ENCODE results near the gene TPX2.
"Not testable (repeated sequence)": the region's sequence is repeated elsewhere in the genome, so short reads cannot be mapped to it uniquely, and the experiment has no call there.

TPX2 gene

DNA sequence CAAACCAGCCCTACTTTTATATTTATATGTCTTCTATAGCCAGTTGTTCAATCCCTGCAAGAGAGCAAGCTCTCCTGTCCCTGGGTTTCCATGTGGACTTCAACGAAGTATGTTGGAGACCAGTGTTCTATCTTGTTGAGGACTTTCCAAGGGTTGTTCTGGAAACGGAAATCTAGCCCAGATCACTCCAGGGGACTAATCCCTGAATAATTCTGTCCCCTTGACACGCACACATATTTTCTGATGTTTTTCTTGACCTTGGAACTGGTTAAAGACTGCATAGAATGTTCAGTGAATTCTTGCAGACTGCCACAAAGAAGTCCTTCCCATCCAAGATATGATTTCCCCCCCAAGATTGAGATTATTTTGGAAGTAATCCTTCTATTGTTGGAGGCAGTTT is 70.6 kb downstream of the TPX2 start:
- H3K27ac ChIP-seq (ENCODE audit: low read depth, low read length, severe bottlenecking): no peak overlapping the region
- WGBS, 2 experiments (ENCODE audit: insufficient coverage in 2 of 2): 82% methylated on average over 3 of the region's 3 CpGs; no CpG with 5 or more reads in 1 of the 2 experiments
- H3K36me3 ChIP-seq (ENCODE audit: control insufficient read depth, insufficient read depth, low read length): peaks cover 18% of the 10 kb centered on the region
- H3K4me1 ChIP-seq (ENCODE audit: control insufficient read depth, insufficient read depth, low read length, poor library complexity, severe bottlenecking): peaks cover 25% of the 10 kb centered on the region
- H3K4me3 ChIP-seq (ENCODE audit: extremely low read depth, insufficient read depth, low read length, poor library complexity, severe bottlenecking): no peak overlapping the region
- H3K9me3 ChIP-seq (ENCODE audit: control insufficient read depth, low read length): no peaks in the 10 kb centered on the region

DNA sequence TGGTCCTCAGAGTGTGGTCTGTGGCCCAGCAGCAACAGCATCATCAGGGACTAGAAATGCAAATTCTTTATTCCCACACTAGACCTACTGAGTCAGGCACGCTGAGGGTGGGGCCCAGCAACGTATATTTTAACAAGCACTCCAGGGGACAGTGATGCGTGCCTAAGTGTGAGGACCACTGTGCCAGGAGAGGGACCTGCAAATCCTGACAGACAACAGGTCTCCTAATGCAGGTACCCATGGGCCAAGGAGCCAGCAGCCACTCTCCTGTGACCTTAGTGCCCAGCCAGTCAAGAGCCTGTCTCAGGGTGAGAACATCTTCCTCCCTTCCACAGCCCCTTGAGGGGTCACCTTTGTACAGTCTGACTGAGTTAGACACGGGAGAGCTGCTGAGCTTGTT is 72.1 kb downstream of the TPX2 start:
- WGBS, 2 experiments (ENCODE audit: insufficient coverage in 2 of 2): 90 to 94% methylated on average over 3 of the region's 4 CpGs
- Histone ChIP-seq H3K9me3 (ENCODE audit: control insufficient read depth, low read length) (no peaks in the 10 kb centered on the region), H3K4me1 (ENCODE audit: control insufficient read depth, insufficient read depth, low read length, poor library complexity, severe bottlenecking) (peaks cover 33% of the 10 kb centered on the region), H3K27ac (ENCODE audit: low read depth, low read length, severe bottlenecking) (no peak overlapping the region), H3K4me3 (ENCODE audit: extremely low read depth, insufficient read depth, low read length, poor library complexity, severe bottlenecking) (no peak overlapping the region), H3K36me3 (ENCODE audit: control insufficient read depth, insufficient read depth, low read length) (peaks cover 16% of the 10 kb centered on the region)

DNA sequence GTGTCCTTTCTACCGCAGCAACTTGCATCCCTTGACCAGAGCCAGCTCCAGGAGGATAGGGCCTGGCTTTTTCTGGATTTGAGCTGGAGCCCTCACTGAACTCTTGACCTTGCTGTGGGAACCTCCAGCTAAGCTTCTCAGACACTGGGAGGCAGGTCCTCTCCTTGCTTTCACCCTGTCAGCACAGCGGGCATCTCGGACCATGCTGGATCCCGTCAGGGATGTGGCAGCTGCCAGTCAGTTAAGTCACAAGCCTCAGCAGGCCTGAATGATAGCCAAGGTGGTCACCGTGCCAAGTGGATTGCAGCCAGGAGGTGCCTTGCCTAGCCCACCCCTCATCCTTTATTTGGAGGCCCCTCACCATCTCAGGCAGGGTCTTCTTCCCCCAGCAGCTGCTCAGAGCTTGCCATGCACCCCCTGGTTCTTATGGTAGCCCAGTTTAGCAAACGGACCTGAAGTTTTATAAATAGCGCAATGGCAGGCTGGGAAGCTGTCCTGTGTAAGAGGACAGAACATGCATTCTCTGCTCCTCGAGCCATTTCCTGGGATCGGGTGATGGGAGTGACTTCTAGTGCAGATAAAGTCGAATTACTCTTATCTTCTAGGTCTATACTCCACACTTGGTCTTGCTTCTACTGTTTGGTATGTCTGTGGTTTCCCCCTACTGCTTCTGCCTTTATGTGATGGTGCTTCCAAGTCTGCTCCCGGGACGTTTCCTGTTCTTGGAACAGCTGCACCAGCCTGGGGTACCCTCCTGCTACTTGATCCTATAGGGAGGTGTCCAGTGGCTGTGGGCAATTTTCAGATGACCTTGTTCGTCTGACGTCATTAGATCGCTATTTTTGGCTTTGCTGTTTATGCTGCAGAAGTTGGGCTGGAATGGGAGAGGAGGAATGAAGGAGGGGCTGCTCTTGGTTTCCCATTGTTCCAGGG is 73.0 kb downstream of the TPX2 start:
- Histone ChIP-seq H3K27ac (ENCODE audit: low read depth, low read length, severe bottlenecking) (peak overlapping the region; percentile 59), H3K36me3 (ENCODE audit: control insufficient read depth, insufficient read depth, low read length) (peaks cover 7% of the 10 kb centered on the region)
- 90 to 94% methylated on average over 10 to 11 of the region's 15 CpGs for WGBS, 2 experiments (ENCODE audit: insufficient coverage in 2 of 2)

DNA sequence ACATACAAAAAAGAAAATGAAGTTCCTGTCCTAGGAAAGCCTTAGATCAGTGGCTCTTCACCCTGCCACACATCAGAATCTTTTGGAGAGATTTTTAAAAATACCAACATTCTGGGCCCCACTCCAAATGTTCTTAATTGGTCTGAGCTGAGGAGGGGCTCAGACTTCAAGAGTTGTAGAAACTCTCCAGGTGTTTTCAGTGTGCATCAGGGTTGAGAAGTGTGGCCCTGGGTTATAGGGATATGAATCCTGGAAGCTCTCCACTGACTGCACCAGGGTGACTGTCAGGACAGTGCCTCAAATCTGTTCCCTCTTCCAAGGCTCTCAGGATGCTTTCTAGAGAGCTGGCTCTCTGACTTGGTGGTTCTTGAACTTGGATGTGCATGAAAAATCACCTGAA is 74.5 kb downstream of the TPX2 start:
- Histone ChIP-seq H3K4me1 (ENCODE audit: control insufficient read depth, insufficient read depth, low read length, poor library complexity, severe bottlenecking) (peaks cover 33% of the 10 kb centered on the region), H3K36me3 (ENCODE audit: control insufficient read depth, insufficient read depth, low read length) (no peaks in the 10 kb centered on the region), H3K9me3 (ENCODE audit: control insufficient read depth, low read length) (no peaks in the 10 kb centered on the region), H3K27ac (ENCODE audit: low read depth, low read length, severe bottlenecking) (no peak overlapping the region), H3K4me3 (ENCODE audit: extremely low read depth, insufficient read depth, low read length, poor library complexity, severe bottlenecking) (no peak overlapping the region)

More for the DNA sequence above, 73.0 kb downstream of the TPX2 start:
- Histone ChIP-seq H3K9me3 (ENCODE audit: control insufficient read depth, low read length) (no peaks in the 10 kb centered on the region), H3K4me1 (ENCODE audit: control insufficient read depth, insufficient read depth, low read length, poor library complexity, severe bottlenecking) (peaks cover 33% of the 10 kb centered on the region), H3K4me3 (ENCODE audit: extremely low read depth, insufficient read depth, low read length, poor library complexity, severe bottlenecking) (no peak overlapping the region)

DNA sequence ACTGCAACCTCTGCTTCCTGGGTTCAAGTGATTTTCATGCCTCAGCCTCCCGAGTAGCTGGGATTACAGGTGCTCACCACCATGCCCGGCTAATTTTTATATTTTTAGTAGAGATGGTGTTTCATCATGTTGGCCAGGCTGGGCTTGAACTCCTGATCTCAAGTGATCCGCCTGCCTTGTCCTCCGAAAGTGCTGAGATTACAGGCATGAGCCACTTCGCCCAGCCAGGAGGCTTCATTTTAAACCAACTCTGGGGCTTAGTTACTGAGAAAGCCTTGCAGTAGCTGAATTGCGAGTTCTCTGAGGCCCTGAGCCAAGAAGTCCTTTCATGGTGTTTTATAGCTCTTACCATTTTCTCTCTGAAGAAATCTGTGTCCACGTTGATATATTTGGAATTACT is 75.1 kb downstream of the TPX2 start:
- H3K27ac ChIP-seq (ENCODE audit: low read depth, low read length, severe bottlenecking); H3K9me3 ChIP-seq (ENCODE audit: control insufficient read depth, low read length); H3K4me3 ChIP-seq (ENCODE audit: extremely low read depth, insufficient read depth, low read length, poor library complexity, severe bottlenecking); H3K36me3 ChIP-seq (ENCODE audit: control insufficient read depth, insufficient read depth, low read length): not testable (repeated sequence)
- peaks cover 33% of the 10 kb centered on the region for H3K4me1 ChIP-seq (ENCODE audit: control insufficient read depth, insufficient read depth, low read length, poor library complexity, severe bottlenecking)
- WGBS, 2 experiments (ENCODE audit: insufficient coverage in 2 of 2): 92 to 97% methylated on average over 4 to 5 of the region's 7 CpGs

DNA sequence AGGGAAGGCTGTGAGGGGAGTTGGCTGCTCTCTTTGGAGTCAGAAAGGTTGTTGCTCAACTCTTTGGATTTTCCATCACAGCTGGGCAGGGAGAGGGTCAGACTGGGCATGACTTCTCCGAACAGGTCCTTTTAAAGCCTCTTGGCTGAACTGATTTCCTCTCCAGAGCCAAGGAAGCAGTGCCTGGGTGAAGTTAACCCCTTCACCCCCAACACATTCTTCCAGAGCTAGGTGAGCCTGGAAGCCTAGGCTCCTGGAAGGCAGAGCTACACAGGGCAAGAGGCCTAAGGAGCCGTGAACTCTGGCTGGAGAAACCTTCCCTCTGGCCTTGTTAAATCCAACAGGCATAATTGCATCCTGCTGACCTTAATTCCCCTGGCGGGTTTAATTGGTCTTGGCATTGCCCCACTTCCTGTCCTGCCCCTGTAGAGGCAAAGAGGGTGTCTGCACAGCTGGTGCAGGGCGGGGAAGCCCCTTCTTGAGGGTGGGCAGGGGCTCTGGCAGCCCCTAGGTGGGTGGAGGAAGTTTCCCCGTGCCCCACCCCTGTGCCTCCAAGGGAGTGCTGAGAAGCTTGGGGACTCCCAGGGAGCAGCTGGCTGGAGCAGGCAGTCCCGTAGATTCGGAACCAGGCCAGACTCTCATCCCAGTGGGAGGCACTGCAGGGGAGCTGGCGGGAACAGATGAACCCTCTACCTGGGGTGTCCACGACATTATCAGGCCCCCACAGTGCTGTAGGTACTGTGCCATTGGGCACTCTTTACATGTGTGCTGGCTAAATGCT is 76.5 kb downstream of the TPX2 start:
- H3K4me3 ChIP-seq (ENCODE audit: extremely low read depth, insufficient read depth, low read length, poor library complexity, severe bottlenecking): no peak overlapping the region
- WGBS, 2 experiments (ENCODE audit: insufficient coverage in 2 of 2): 81 to 88% methylated on average over 7 of the region's 9 CpGs
- peaks cover 27% of the 10 kb centered on the region for H3K4me1 ChIP-seq (ENCODE audit: control insufficient read depth, insufficient read depth, low read length, poor library complexity, severe bottlenecking)
- no peaks in the 10 kb centered on the region for H3K9me3 ChIP-seq (ENCODE audit: control insufficient read depth, low read length)
- no peaks in the 10 kb centered on the region for H3K36me3 ChIP-seq (ENCODE audit: control insufficient read depth, insufficient read depth, low read length)
- no peak overlapping the region for H3K27ac ChIP-seq (ENCODE audit: low read depth, low read length, severe bottlenecking)

DNA sequence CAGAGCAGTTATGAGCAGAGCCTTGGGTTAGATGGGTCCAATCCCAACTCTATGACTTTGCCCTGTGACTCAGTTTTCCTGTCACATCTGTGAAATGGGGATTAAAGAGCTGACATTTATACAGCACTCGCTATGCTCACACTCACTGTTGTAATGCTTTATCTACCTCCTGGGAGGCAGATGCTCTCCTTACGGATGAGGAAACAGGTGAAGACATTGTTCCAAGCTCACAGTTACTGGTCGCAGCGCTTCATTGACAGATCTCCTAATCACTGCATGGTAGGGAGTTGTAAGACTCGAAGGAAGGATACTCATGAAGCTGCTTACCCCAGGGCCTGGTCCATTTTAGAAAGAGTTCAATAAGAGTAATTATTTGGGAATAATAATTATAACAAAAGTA is 77.1 kb downstream of the TPX2 start:
- H3K36me3 ChIP-seq (ENCODE audit: control insufficient read depth, insufficient read depth, low read length): no peaks in the 10 kb centered on the region
- H3K4me1 ChIP-seq (ENCODE audit: control insufficient read depth, insufficient read depth, low read length, poor library complexity, severe bottlenecking): peaks cover 27% of the 10 kb centered on the region
- WGBS, 2 experiments (ENCODE audit: insufficient coverage in 2 of 2): 84 to 90% methylated on average over 2 to 4 of the region's 5 CpGs
- H3K9me3 ChIP-seq (ENCODE audit: control insufficient read depth, low read length): no peaks in the 10 kb centered on the region
- H3K27ac ChIP-seq (ENCODE audit: low read depth, low read length, severe bottlenecking): no peak overlapping the region
- no peak overlapping the region for H3K4me3 ChIP-seq (ENCODE audit: extremely low read depth, insufficient read depth, low read length, poor library complexity, severe bottlenecking)

DNA sequence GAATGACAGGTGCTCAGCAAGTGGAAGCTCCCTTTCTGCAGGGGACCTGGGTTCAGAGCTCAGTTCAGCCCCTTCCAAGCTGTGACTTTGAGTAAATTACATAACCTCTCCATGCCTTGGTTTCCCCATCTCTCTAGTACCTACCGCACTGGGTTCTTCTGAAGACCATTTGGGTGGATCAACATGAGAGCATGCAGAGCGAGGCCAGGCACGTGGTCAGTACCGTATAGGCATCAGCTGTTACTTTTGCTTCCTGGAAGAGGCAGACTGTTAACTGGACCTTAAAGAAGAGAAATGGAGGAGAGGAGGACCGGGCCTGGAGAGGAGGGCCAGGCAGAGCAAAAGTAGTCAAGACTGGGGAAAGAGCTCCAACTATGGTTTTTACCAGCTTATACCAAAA is 78.4 kb downstream of the TPX2 start:
- 93 to 100% methylated on average over 1 to 4 of the region's 5 CpGs for WGBS, 2 experiments (ENCODE audit: insufficient coverage in 2 of 2)
- H3K4me3 ChIP-seq (ENCODE audit: extremely low read depth, insufficient read depth, low read length, poor library complexity, severe bottlenecking): no peak overlapping the region

DNA sequence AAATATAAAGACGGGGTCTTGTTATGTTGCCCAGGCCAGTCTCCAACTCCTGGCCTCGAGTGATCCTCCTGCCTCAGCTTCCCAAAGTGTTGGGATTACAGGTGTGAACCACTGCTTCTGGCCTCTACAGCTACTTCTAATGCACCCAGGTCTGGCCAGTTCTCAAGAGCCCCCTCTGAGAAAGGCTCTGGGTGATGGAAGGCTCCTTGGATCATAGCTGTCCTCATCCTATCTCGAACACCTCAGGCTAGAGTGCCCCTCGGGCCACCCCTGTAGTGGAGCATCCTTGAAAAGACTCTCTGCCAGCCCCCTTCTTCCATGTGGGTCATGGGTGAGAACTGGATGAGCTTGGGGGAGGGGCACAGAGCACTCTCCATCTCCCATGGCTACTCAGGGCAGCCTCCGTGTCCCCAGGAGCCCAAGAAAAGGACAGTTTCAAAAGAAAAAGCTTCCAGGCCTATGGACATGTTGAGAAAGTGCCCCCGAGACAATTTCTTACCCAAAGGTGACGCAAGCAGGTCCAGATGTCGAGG is 79.4 kb downstream of the TPX2 start:
- H3K9me3 ChIP-seq (ENCODE audit: control insufficient read depth, low read length): no peaks in the 10 kb centered on the region
- 93 to 95% methylated on average over 7 of the region's 8 CpGs for WGBS, 2 experiments (ENCODE audit: insufficient coverage in 2 of 2)
- H3K36me3 ChIP-seq (ENCODE audit: control insufficient read depth, insufficient read depth, low read length): no peaks in the 10 kb centered on the region
- peaks cover 13% of the 10 kb centered on the region for H3K4me1 ChIP-seq (ENCODE audit: control insufficient read depth, insufficient read depth, low read length, poor library complexity, severe bottlenecking)
- H3K4me3 ChIP-seq (ENCODE audit: extremely low read depth, insufficient read depth, low read length, poor library complexity, severe bottlenecking): no peak overlapping the region
- no peak overlapping the region for H3K27ac ChIP-seq (ENCODE audit: low read depth, low read length, severe bottlenecking)

More for the DNA sequence above, 78.4 kb downstream of the TPX2 start:
- no peak overlapping the region for H3K27ac ChIP-seq (ENCODE audit: low read depth, low read length, severe bottlenecking)
- H3K36me3 ChIP-seq (ENCODE audit: control insufficient read depth, insufficient read depth, low read length): no peaks in the 10 kb centered on the region
- peaks cover 14% of the 10 kb centered on the region for H3K4me1 ChIP-seq (ENCODE audit: control insufficient read depth, insufficient read depth, low read length, poor library complexity, severe bottlenecking)
- no peaks in the 10 kb centered on the region for H3K9me3 ChIP-seq (ENCODE audit: control insufficient read depth, low read length)

DNA sequence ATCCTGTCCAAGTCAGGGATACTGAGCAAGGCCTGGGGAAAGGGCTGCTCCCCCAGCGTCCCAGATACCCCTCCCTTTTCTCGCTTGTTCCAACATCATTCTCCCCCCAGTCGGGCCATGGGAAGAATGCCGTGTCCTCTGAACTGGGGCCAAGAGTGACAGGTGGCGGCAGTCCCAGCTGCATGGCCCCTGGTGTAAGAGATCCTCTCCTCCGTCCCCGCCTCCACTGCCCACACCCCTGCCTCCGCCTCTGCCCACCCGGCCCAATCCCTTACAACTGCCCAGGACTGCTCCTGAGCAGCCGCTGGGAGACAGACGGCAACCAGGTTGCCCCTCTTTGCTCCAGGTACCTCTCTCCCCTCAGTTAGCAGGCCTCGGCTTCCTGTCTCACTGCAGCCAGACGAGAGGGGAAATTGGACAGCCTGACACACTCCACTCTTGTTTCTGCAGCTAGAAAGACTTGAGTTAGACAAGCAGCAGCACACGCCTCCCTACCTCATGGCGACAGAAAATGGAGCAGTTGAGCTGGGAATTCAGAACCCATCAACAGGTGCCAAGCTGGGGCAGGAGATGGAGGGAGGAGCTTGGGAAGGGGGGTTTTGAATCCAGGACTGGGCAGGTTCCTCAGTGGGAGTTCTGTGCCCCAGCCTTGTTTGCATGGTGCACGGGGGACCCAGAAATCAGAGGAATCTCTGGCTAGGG is 80.1 kb downstream of the TPX2 start, which contains the start of gene MYLK2:
TSS of gene MYLK2 (plus strand) at position 274 of the 702 bp plus-strand sequence. CDS start at position 499, 225 bp downstream.
- Histone ChIP-seq H3K36me3 (ENCODE audit: control insufficient read depth, insufficient read depth, low read length) (no peaks in the 10 kb centered on the region), H3K27ac (ENCODE audit: low read depth, low read length, severe bottlenecking) (no peak within 1 kb of the TSS), H3K4me3 (ENCODE audit: extremely low read depth, insufficient read depth, low read length, poor library complexity, severe bottlenecking) (no peak within 1 kb of the TSS), H3K4me1 (ENCODE audit: control insufficient read depth, insufficient read depth, low read length, poor library complexity, severe bottlenecking) (peaks cover 19% of the 10 kb centered on the region), H3K9me3 (ENCODE audit: control insufficient read depth, low read length) (no peaks in the 10 kb centered on the region)
- WGBS, 2 experiments (ENCODE audit: insufficient coverage in 2 of 2): 71 to 85% methylated on average over 5 to 16 of the region's 16 CpGs
